K562 (cell line): ENCODE measurements around the gene EFHC1. TPM values are rescaled to one million over a fixed set of nuclear protein-coding genes. Genes with fewer than 3 reads are reported as not detected.

ENCODE experiments used
- ATAC-seq: fragments of 200-7000 bp; cut with Tn5 transposase; 3 replicates; pipeline ENCODE4 v1.9.1; 2020; ENCODE audit warnings: moderate library complexity
- BruUV-seq: library from RNA; stranded (reverse); fragments of 400-500 nt; replicated peaks from 2 replicates; lab custom pipeline; 2021; lab: Mats Ljungman, UMichigan
- CTCF ChIA-PET: fragments of 300-600 bp; formaldehyde crosslinking; extraction: SDS; loops from one replicate; lab custom pipeline; 2021; ENCODE audit warnings: low intra/inter-chr PET ratio; lab: Yijun Ruan, JAX
- POLR2A ChIA-PET: fragments of 300-600, 350-650 bp; sonication (Branson Sonifier 250); formaldehyde crosslinking; extraction: SDS; loops from one replicate; lab custom pipeline; 2021; ENCODE audit warnings: antibody characterized with exemption, inconsistent platforms; lab: Yijun Ruan, JAX
- DNase-seq, 4 experiments: peaks; one replicate each; pipeline versions ENCODE4 v3.0.0 to v3.0.0-alpha.2; 2011 to 2018; ENCODE audit warnings: low spot score in 3 of 4, mixed read lengths in 3 of 4; ENCODE audit errors: extremely low read depth in 1 of 4
- FAIRE-seq: peaks from 2 replicates; lab custom pipeline; 2011; peaks lifted over from hg19 to GRCh38; lab: Jason Lieb, UNC
- H2AFZ ChIP-seq: 2 replicates; pipeline ENCODE4 v1.6.0; 2011; ENCODE audit warnings: low read depth, low read length, control low read depth, inconsistent platforms
- H3K27ac ChIP-seq: fragments of 200-600 bp; 3 replicates; pipeline ENCODE4 v1.8.0; 2011; ENCODE audit warnings: low read depth, mild to moderate bottlenecking, control low read depth, inconsistent platforms, low read length, moderate library complexity, mixed read lengths; ENCODE audit errors: extremely low read depth
- H3K27me3 ChIP-seq, 2 experiments: fragments of 300-600 bp in 1 of 2; 2 replicates in 1 of 2; 3 replicates in 1 of 2; pipeline versions ENCODE4 v1.6.0 to v1.8.0; 2011; ENCODE audit warnings: inconsistent platforms in 2 of 2, low read length in 2 of 2, mild to moderate bottlenecking in 1 of 2, mixed read lengths in 1 of 2, moderate library complexity in 1 of 2; ENCODE audit not compliant: control insufficient read depth in 2 of 2, insufficient read depth in 2 of 2
- H3K36me3 ChIP-seq: fragments of 300-600 bp; 3 replicates; pipeline ENCODE4 v1.8.0; 2011; ENCODE audit warnings: mild to moderate bottlenecking, low read length, inconsistent platforms; ENCODE audit not compliant: control insufficient read depth, insufficient read depth
- H3K4me1 ChIP-seq, 2 experiments: fragments of 200-600 bp in 1 of 2; replicated peaks in 1 of 2; 2 replicates in 1 of 2; 3 replicates in 1 of 2; pipeline versions ENCODE4 v1.5.1 to v1.8.0; 2011; ENCODE audit warnings: inconsistent platforms in 2 of 2, low read length in 2 of 2, mild to moderate bottlenecking in 1 of 2, mixed read lengths in 1 of 2, moderate library complexity in 1 of 2; ENCODE audit not compliant: control insufficient read depth in 2 of 2, insufficient read depth in 2 of 2
- H3K4me2 ChIP-seq: 2 replicates; pipeline ENCODE4 v1.6.1; 2011; ENCODE audit warnings: low read length, control low read depth, inconsistent platforms, mixed read lengths; ENCODE audit not compliant: insufficient read depth
- H3K4me3 ChIP-seq: fragments of 200-600 bp; sonication (generic), shearing (Covaris generic); 2 replicates; pipeline ENCODE4 v1.5.1; 2016; ENCODE audit warnings: control low read depth, inconsistent platforms
- H3K79me2 ChIP-seq: fragments of 200-600 bp; 3 replicates; pipeline ENCODE4 v1.8.0; 2011; ENCODE audit warnings: low read length, inconsistent platforms; ENCODE audit not compliant: control insufficient read depth, insufficient read depth
- H3K9ac ChIP-seq, 2 experiments: 2 replicates each; pipeline versions ENCODE4 v1.6.0 to v1.6.1; 2011; ENCODE audit warnings: low read depth in 2 of 2, low read length in 2 of 2, control low read depth in 1 of 2, inconsistent platforms in 1 of 2, mild to moderate bottlenecking in 1 of 2, mixed read lengths in 1 of 2; ENCODE audit not compliant: insufficient read depth in 1 of 2
- H3K9me1 ChIP-seq: one replicate; pipeline ENCODE4 v1.6.0; 2011; ENCODE audit warnings: inconsistent platforms, mild to moderate bottlenecking, low read length, moderate library complexity; ENCODE audit not compliant: control insufficient read depth, insufficient read depth
- H3K9me3 ChIP-seq: replicated peaks from 2 replicates; pipeline ENCODE4 v1.5.1; 2011; ENCODE audit warnings: low read depth, low read length, inconsistent platforms; ENCODE audit not compliant: control insufficient read depth, insufficient read depth
- H4K20me1 ChIP-seq: replicated peaks from 2 replicates; pipeline ENCODE4 v1.6.1; 2011; ENCODE audit warnings: low read length, inconsistent platforms, mixed read lengths; ENCODE audit not compliant: control insufficient read depth, insufficient read depth
- CXXC5 ChIP-seq: fragments of 250-450 bp; sonication (Bioruptor Pico); IDR thresholded peaks from 2 replicates; pipeline ENCODE4 v1.8.0; 2022; ENCODE audit warnings: inconsistent platforms, mild to moderate bottlenecking, moderate library complexity
- EP400 ChIP-seq: fragments of 450-650 bp; IDR thresholded peaks from 2 replicates; pipeline ENCODE4 v1.6.1; 2017; ENCODE audit warnings: antibody characterized with exemption, mild to moderate bottlenecking, moderate library complexity
- KLF10 ChIP-seq: fragments of 250-450 bp; sonication (Bioruptor Pico); IDR thresholded peaks from 2 replicates; pipeline ENCODE4 v1.6.1; 2021; ENCODE audit warnings: matching md5 sums
- NCOA4 ChIP-seq: fragments of 450-650 bp; IDR thresholded peaks from 2 replicates; pipeline ENCODE4 v1.6.1; 2018; ENCODE audit warnings: mild to moderate bottlenecking; ENCODE audit not compliant: partially characterized antibody
- NUFIP1 ChIP-seq: fragments of 450-650 bp; IDR thresholded peaks from 2 replicates; pipeline ENCODE4 v1.6.1; 2018; ENCODE audit not compliant: partially characterized antibody
- RBM17 ChIP-seq: fragments of 200-400 bp; formaldehyde crosslinking; IDR thresholded peaks from 2 replicates; pipeline ENCODE4 v1.6.1; 2017; ENCODE audit warnings: low read depth, mild to moderate bottlenecking, low read length, borderline replicate concordance
- RCOR1 ChIP-seq, 2 experiments: IDR thresholded peaks; 2 replicates each; pipeline ENCODE4 v1.6.1; 2012; ENCODE audit warnings: low read depth in 2 of 2, low read length in 2 of 2, borderline replicate concordance in 1 of 2, improper control_type of control experiment in 1 of 2
- SMARCE1 ChIP-seq: fragments of 450-650 bp; IDR thresholded peaks from 2 replicates; pipeline ENCODE4 v1.7.1; 2016; ENCODE audit warnings: mild to moderate bottlenecking
- SOX6 ChIP-seq: fragments of 450-650 bp; IDR thresholded peaks from 2 replicates; pipeline ENCODE4 v1.6.1; 2014; ENCODE audit warnings: mild to moderate bottlenecking
- SREBF2 ChIP-seq: sonication (generic); formaldehyde crosslinking; IDR thresholded peaks from 2 replicates; pipeline ENCODE4 v1.4.0; 2020; ENCODE audit warnings: mild to moderate bottlenecking, missing genetic modification reagents
- TAF7 ChIP-seq: fragments of 450-650 bp; IDR thresholded peaks from 2 replicates; pipeline ENCODE4 v1.6.1; 2016; ENCODE audit warnings: missing genetic modification characterization, missing compliant biosample characterization
- WGBS: fragments of 100-300 bp; shearing (Covaris generic); methylation state at CpG from one replicate; pipeline ENCODE4 v1.1.6; 2016; ENCODE audit warnings: low coverage, mixed read lengths; ENCODE audit not compliant: insufficient coverage; ENCODE audit errors: missing lambda C conversion rate; 5-methylcytosine and 5-hydroxymethylcytosine counted together
- in situ Hi-C: fragments of 300-500 bp; cut with MboI; formaldehyde crosslinking; loops from 4 replicates; pipeline ENCODE4 v1.15.0; 2018; ENCODE audit warnings: inconsistent platforms, mixed read lengths
- intact Hi-C: fragments of 100-400 bp; cut with micrococcal nuclease; formaldehyde crosslinking; loops from 2 replicates; pipeline ENCODE4 v1.14.2; 2022
- polyA plus RNA-seq, 8 experiments: library from polyadenylated mRNA; depleted of rRNA in 4 of 8; stranded (reverse) in 5 of 8; unstranded in 3 of 8; fragments of >200 nt; fragmentation: Nextera tagmentation in 2 of 8; fragmentation: Illumina TruSeq in 1 of 8; extraction: Ambion mirVana in 2 of 8; extraction: Trizol in 1 of 8; gene quantifications; 2 replicates each; pipeline versions ENCODE4 v1.2.1 to v1.2.3, GENCODE V29; 2011 to 2014; ENCODE audit warnings: inconsistent platforms in 1 of 8, missing spikeins in 1 of 8
- total RNA-seq, 7 experiments: library from RNA; depleted of rRNA in 6 of 7; stranded (reverse); fragments of >200 nt in 6 of 7; fragmentation: Illumina TruSeq in 2 of 7; extraction: Trizol in 2 of 7; gene quantifications; 2 replicates each; pipeline versions ENCODE4 v1.2.1 to v1.2.3, GENCODE V29; 2011 to 2021; ENCODE audit warnings: low replicate concordance in 1 of 7
- TF ChIP-seq, protein P1 (sequence below): fragments of 450-650 bp; IDR thresholded peaks from 2 replicates; pipeline ENCODE4 v1.6.1; 2016; ENCODE audit warnings: low read depth
- TF ChIP-seq, protein P2 (sequence below): fragments of 450-650 bp; IDR thresholded peaks from 2 replicates; pipeline ENCODE4 v1.6.1; 2016; ENCODE audit warnings: missing biosample characterization, missing genetic modification characterization

Gene EFHC1
- total and polyA plus RNA-seq, 9 of the 15 experiments (the other 6 are each of a cell fraction or from before 2014, with no cell fraction given), result 9.5 to 31.0 (median 14.9) TPM

DNA sequence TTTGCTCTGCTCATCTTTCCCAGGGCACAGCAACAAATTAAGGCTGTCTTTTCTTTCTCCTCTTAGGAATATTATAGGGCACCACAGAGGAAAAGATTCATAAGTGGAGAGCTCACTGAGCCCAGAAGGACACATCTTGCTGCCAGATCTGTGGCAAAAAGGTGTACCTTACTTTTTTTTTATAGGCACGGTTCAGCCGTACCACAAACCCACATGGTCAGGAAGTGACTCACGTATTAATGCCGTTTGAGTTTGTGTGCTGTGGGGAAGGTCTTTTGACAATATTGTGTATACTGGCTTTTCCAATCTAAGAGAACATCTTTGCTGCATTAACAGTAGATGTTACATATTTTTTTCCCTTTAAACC is 29.8 kb upstream of the EFHC1 start:
- Histone ChIP-seq H3K4me1 (peaks cover 11 to 37% of the 10 kb centered on the region in 2 experiments; a peak in 4 of 5 replicates), H3K9me3 (0 out of 2 replicates have a peak, but pooled peaks cover 2% of the 10 kb centered on the region), H3K36me3 (no peaks in the 10 kb centered on the region), H4K20me1 (no peaks in the 10 kb centered on the region), H2AFZ (peak overlapping the region; percentile 73), H3K9ac (peak overlapping the region in 1 of 2 experiments; percentile 59; a peak in 2 of 4 replicates), H3K27ac (peak overlapping the region; percentile 75), H3K9me1 (no peaks in the 10 kb centered on the region), H3K79me2 (no peaks in the 10 kb centered on the region), H3K27me3 (no peaks in the 10 kb centered on the region), H3K4me2 (peak overlapping the region; percentile 67), H3K4me3 (0 out of 2 replicates have a peak overlapping the region, but pooled peaks have one; percentile 2)
- ATAC-seq (peak; percentile 80), FAIRE-seq (peak; percentile 77), DNase-seq (peak; percentile 47 to 75 (median 58))
- 0% methylated on average over 4 of the region's 4 CpGs for WGBS
- BruUV-seq, result no TSS peak
- ChIA-PET CTCF (no interaction called here), POLR2A (interaction anchor here (0.9 to 2.0 kb wide), 3 partner anchors 9 to 31 kb away, joined by 3 to 5 read pairs (median 3); no protein-coding TSS in a partner anchor)
- intact Hi-C loops, result loop anchor here (2.0 kb wide), 1 partner anchor 106 kb away; the partner anchor contains the start of gene MCM3
- in situ Hi-C loops, result loop anchor here (5.0 kb wide), 1 partner anchor 98 kb away; no protein-coding TSS in a partner anchor
- TF ChIP-seq SOX6 (0 out of 2 replicates have a peak, but pooled peaks have one; percentile 22), CXXC5 (peak; percentile 16; the same call in 1 of the 2 replicates), TAF7 (no peak), SMARCE1 (peak; percentile 84), SREBF2 (CRISPR knock-in tag) (no peak), NCOA4 (no peak), EP400 (peak; percentile 29; the same call in 1 of the 2 replicates), KLF10 (CRISPR knock-in tag) (no peak), NUFIP1 (no peak), RCOR1 (IDR thresholded peaks at IDR 0.05; ENCODE audit: borderline replicate concordance in 1 of 2, low read depth in 2 of 2, low read length in 2 of 2) (peak in 1 of 2 experiments; percentile 27; a peak in 1 of 4 replicates), RBM17 (no peak)
- TF ChIP-seq, protein P1, sequence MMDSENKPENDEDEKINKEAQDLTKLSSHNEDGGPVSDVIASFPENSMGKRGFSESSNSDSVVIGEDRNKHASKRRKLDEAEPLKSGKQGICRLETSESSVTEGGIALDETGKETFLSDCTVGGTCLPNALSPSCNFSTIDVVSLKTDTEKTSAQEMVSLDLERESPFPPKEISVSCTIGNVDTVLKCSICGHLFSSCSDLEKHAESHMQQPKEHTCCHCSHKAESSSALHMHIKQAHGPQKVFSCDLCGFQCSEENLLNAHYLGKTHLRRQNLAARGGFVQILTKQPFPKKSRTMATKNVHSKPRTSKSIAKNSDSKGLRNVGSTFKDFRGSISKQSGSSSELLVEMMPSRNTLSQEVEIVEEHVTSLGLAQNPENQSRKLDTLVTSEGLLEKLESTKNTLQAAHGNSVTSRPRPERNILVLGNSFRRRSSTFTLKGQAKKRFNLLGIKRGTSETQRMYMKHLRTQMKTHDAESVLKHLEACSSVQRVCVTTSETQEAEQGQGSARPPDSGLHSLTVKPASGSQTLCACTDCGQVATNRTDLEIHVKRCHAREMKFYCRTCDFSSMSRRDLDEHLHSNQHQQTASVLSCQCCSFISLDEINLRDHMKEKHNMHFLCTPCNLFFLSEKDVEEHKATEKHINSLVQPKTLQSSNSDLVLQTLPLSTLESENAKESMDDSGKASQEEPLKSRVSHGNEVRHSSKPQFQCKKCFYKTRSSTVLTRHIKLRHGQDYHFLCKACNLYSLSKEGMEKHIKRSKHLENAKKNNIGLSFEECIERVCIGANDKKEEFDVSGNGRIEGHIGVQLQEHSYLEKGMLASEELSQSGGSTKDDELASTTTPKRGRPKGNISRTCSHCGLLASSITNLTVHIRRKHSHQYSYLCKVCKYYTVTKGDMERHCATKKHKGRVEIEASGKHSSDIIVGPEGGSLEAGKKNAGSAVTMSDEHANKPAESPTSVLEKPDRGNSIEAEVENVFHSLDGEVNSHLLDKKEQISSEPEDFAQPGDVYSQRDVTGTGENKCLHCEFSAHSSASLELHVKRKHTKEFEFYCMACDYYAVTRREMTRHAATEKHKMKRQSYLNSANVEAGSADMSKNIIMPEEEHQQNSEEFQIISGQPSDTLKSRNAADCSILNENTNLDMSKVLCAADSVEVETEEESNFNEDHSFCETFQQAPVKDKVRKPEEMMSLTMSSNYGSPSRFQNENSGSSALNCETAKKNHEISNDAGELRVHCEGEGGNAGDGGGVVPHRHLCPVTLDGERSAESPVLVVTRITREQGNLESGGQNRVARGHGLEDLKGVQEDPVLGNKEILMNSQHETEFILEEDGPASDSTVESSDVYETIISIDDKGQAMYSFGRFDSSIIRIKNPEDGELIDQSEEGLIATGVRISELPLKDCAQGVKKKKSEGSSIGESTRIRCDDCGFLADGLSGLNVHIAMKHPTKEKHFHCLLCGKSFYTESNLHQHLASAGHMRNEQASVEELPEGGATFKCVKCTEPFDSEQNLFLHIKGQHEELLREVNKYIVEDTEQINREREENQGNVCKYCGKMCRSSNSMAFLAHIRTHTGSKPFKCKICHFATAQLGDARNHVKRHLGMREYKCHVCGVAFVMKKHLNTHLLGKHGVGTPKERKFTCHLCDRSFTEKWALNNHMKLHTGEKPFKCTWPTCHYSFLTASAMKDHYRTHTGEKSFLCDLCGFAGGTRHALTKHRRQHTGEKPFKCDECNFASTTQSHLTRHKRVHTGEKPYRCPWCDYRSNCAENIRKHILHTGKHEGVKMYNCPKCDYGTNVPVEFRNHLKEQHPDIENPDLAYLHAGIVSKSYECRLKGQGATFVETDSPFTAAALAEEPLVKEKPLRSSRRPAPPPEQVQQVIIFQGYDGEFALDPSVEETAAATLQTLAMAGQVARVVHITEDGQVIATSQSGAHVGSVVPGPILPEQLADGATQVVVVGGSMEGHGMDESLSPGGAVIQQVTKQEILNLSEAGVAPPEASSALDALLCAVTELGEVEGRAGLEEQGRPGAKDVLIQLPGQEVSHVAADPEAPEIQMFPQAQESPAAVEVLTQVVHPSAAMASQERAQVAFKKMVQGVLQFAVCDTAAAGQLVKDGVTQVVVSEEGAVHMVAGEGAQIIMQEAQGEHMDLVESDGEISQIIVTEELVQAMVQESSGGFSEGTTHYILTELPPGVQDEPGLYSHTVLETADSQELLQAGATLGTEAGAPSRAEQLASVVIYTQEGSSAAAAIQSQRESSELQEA, result no peak
- TF ChIP-seq, protein P2, sequence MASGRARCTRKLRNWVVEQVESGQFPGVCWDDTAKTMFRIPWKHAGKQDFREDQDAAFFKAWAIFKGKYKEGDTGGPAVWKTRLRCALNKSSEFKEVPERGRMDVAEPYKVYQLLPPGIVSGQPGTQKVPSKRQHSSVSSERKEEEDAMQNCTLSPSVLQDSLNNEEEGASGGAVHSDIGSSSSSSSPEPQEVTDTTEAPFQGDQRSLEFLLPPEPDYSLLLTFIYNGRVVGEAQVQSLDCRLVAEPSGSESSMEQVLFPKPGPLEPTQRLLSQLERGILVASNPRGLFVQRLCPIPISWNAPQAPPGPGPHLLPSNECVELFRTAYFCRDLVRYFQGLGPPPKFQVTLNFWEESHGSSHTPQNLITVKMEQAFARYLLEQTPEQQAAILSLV (tag), result no peak
